Measurements from ENCODE around the gene CDA. TPM values are rescaled to one million over a fixed set of nuclear protein-coding genes. Genes with fewer than 3 reads are reported as not detected.
A peak's percentile ranks its signal among the peaks of the same experiment; 100 is the strongest.
"Not testable (repeated sequence)": the region's sequence is repeated elsewhere in the genome, so short reads cannot be mapped to it uniquely, and the experiment has no call there.

CDA gene
- total and polyA plus RNA-seq, 5 donors from 2014 or later, result 0.21 to 0.57 TPM; not detected in 3

- H3K27me3 ChIP-seq (ENCODE audit: control insufficient read depth, insufficient read depth, low read length), result peaks cover 5% of the 10 kb centered on the region
- H3K4me1 Mint-ChIP-seq, result no peaks in the 10 kb centered on the region
- no peaks in the 10 kb centered on the region for H3K36me3 ChIP-seq (ENCODE audit: control insufficient read depth, insufficient read depth, low read length)
- H3K9me3 Mint-ChIP-seq, result peaks cover 0 to 3% (median 0%) of the 10 kb centered on the region in 7 donors
- H3K9me3 ChIP-seq (ENCODE audit: control insufficient read depth in 2 of 2, low read length in 2 of 2), result no peaks in the 10 kb centered on the region
- no peaks in the 10 kb centered on the region for H3K4me1 ChIP-seq (ENCODE audit: control insufficient read depth, insufficient read depth, low read length, poor library complexity, severe bottlenecking)
- DNase-seq (no peak), ATAC-seq (ENCODE audit: low read depth in 2 of 2) (no peak)
- no peak overlapping the region for H3K27ac Mint-ChIP-seq
- H3K27me3 Mint-ChIP-seq, result no peaks in the 10 kb centered on the region
- no peaks in the 10 kb centered on the region for H3K36me3 Mint-ChIP-seq
- no peak overlapping the region for H3K4me3 ChIP-seq (ENCODE audit: low read depth, low read length)
- H3K4me3 Mint-ChIP-seq, result no peak overlapping the region
- no peak overlapping the region for H3K27ac ChIP-seq (ENCODE audit: insufficient read depth, low read length, poor library complexity, severe bottlenecking)
These were observed 12.4 kb downstream of the CDA start for GRCh38 chr1:20601129-20601825.

- H3K9me3 Mint-ChIP-seq, result peaks cover 0 to 3% (median 0%) of the 10 kb centered on the region in 7 donors
- Histone ChIP-seq H3K36me3 (ENCODE audit: control insufficient read depth, insufficient read depth, low read length) (no peaks in the 10 kb centered on the region), H3K27me3 (ENCODE audit: control insufficient read depth, insufficient read depth, low read length) (peaks cover 8% of the 10 kb centered on the region), H3K4me1 (ENCODE audit: control insufficient read depth, insufficient read depth, low read length, poor library complexity, severe bottlenecking) (no peaks in the 10 kb centered on the region), H3K9me3 (ENCODE audit: control insufficient read depth in 2 of 2, low read length in 2 of 2) (no peaks in the 10 kb centered on the region), H3K27ac (ENCODE audit: insufficient read depth, low read length, poor library complexity, severe bottlenecking) (no peak overlapping the region), H3K4me3 (ENCODE audit: low read depth, low read length) (no peak overlapping the region)
- no peaks in the 10 kb centered on the region for H3K36me3 Mint-ChIP-seq
- no peaks in the 10 kb centered on the region for H3K27me3 Mint-ChIP-seq
- ATAC-seq (ENCODE audit: low read depth in 2 of 2) (no peak), DNase-seq (no peak)
- no peak overlapping the region for H3K27ac Mint-ChIP-seq
- H3K4me1 Mint-ChIP-seq, result no peaks in the 10 kb centered on the region
- no peak overlapping the region for H3K4me3 Mint-ChIP-seq
These were observed 14.1 kb downstream of the CDA start for GRCh38 chr1:20602851-20603450.

GRCh38 chr1:20603504-20604464, 14.9 kb downstream of the CDA start:
- H3K36me3 Mint-ChIP-seq, result no peaks in the 10 kb centered on the region
- H3K4me1 Mint-ChIP-seq, result no peaks in the 10 kb centered on the region
- H3K27me3 ChIP-seq (ENCODE audit: control insufficient read depth, insufficient read depth, low read length), result peaks cover 8% of the 10 kb centered on the region
- ATAC-seq (ENCODE audit: low read depth in 2 of 2) (no peak), DNase-seq (no peak)
- no peak overlapping the region for H3K27ac Mint-ChIP-seq
- H3K27me3 Mint-ChIP-seq, result no peaks in the 10 kb centered on the region
- H3K4me3 ChIP-seq (ENCODE audit: low read depth, low read length), result no peak overlapping the region
- H3K36me3 ChIP-seq (ENCODE audit: control insufficient read depth, insufficient read depth, low read length), result no peaks in the 10 kb centered on the region
- H3K9me3 Mint-ChIP-seq, result peaks cover 0 to 3% (median 0%) of the 10 kb centered on the region in 7 donors
- H3K4me1 ChIP-seq (ENCODE audit: control insufficient read depth, insufficient read depth, low read length, poor library complexity, severe bottlenecking), result no peaks in the 10 kb centered on the region
- no peak overlapping the region for H3K4me3 Mint-ChIP-seq
- H3K27ac ChIP-seq (ENCODE audit: insufficient read depth, low read length, poor library complexity, severe bottlenecking), result no peak overlapping the region
- no peaks in the 10 kb centered on the region for H3K9me3 ChIP-seq (ENCODE audit: control insufficient read depth in 2 of 2, low read length in 2 of 2)

GRCh38 chr1:20604678-20605077, 15.8 kb downstream of the CDA start:
- Histone ChIP-seq H3K27ac (ENCODE audit: insufficient read depth, low read length, poor library complexity, severe bottlenecking) (no peak overlapping the region), H3K9me3 (ENCODE audit: control insufficient read depth in 2 of 2, low read length in 2 of 2) (no peaks in the 10 kb centered on the region), H3K4me3 (ENCODE audit: low read depth, low read length) (no peak overlapping the region), H3K4me1 (ENCODE audit: control insufficient read depth, insufficient read depth, low read length, poor library complexity, severe bottlenecking) (no peaks in the 10 kb centered on the region), H3K36me3 (ENCODE audit: control insufficient read depth, insufficient read depth, low read length) (no peaks in the 10 kb centered on the region), H3K27me3 (ENCODE audit: control insufficient read depth, insufficient read depth, low read length) (peaks cover 5% of the 10 kb centered on the region)
- Mint-ChIP-seq H3K9me3 (peaks cover 0 to 2% (median 0%) of the 10 kb centered on the region in 7 donors), H3K4me1 (no peaks in the 10 kb centered on the region), H3K36me3 (no peaks in the 10 kb centered on the region), H3K27ac (peak overlapping the region in 1 of 3 donors; percentile 21), H3K27me3 (no peaks in the 10 kb centered on the region), H3K4me3 (no peak overlapping the region)
- DNase-seq (no peak), ATAC-seq (ENCODE audit: low read depth in 2 of 2) (no peak)

GRCh38 chr1:20606801-20607570, 18.1 kb downstream of the CDA start:
- ATAC-seq (ENCODE audit: low read depth in 2 of 2); H3K36me3 Mint-ChIP-seq: not testable (repeated sequence)

GRCh38 chr1:20609541-20609940, 20.6 kb downstream of the CDA start:
- H3K4me1 Mint-ChIP-seq, result peaks cover 0 to 3% (median 0%) of the 10 kb centered on the region in 4 donors
- ATAC-seq (ENCODE audit: low read depth in 2 of 2) (no peak), DNase-seq (no peak)
- no peak overlapping the region for H3K4me3 ChIP-seq (ENCODE audit: low read depth, low read length)
- no peaks in the 10 kb centered on the region for H3K9me3 ChIP-seq (ENCODE audit: control insufficient read depth in 2 of 2, low read length in 2 of 2)
- no peak overlapping the region for H3K27ac ChIP-seq (ENCODE audit: insufficient read depth, low read length, poor library complexity, severe bottlenecking)
- H3K27me3 ChIP-seq (ENCODE audit: control insufficient read depth, insufficient read depth, low read length), result peaks cover 4% of the 10 kb centered on the region
- no peaks in the 10 kb centered on the region for H3K36me3 ChIP-seq (ENCODE audit: control insufficient read depth, insufficient read depth, low read length)
- no peaks in the 10 kb centered on the region for H3K36me3 Mint-ChIP-seq
- H3K27me3 Mint-ChIP-seq, result peaks cover 12% of the 10 kb centered on the region
- H3K4me3 Mint-ChIP-seq, result no peak overlapping the region
- peak overlapping the region in 1 of 3 donors; percentile 21 for H3K27ac Mint-ChIP-seq
- H3K9me3 Mint-ChIP-seq, result peaks cover 0 to 5% (median 0%) of the 10 kb centered on the region in 7 donors
- H3K4me1 ChIP-seq (ENCODE audit: control insufficient read depth, insufficient read depth, low read length, poor library complexity, severe bottlenecking), result no peaks in the 10 kb centered on the region

More at GRCh38 chr1:20606801-20607570, 18.1 kb downstream of the CDA start:
- not testable (repeated sequence) for H3K4me1 Mint-ChIP-seq; H3K27ac ChIP-seq (ENCODE audit: insufficient read depth, low read length, poor library complexity, severe bottlenecking); H3K9me3 Mint-ChIP-seq; DNase-seq; H3K9me3 ChIP-seq (ENCODE audit: control insufficient read depth in 2 of 2, low read length in 2 of 2); H3K27me3 Mint-ChIP-seq; H3K27me3 ChIP-seq (ENCODE audit: control insufficient read depth, insufficient read depth, low read length); H3K4me3 Mint-ChIP-seq; H3K4me1 ChIP-seq (ENCODE audit: control insufficient read depth, insufficient read depth, low read length, poor library complexity, severe bottlenecking); H3K36me3 ChIP-seq (ENCODE audit: control insufficient read depth, insufficient read depth, low read length); H3K4me3 ChIP-seq (ENCODE audit: low read depth, low read length); H3K27ac Mint-ChIP-seq

- Histone ChIP-seq H3K9me3 (ENCODE audit: control insufficient read depth in 2 of 2, low read length in 2 of 2) (no peaks in the 10 kb centered on the region), H3K27ac (ENCODE audit: insufficient read depth, low read length, poor library complexity, severe bottlenecking) (no peak overlapping the region), H3K4me3 (ENCODE audit: low read depth, low read length) (no peak overlapping the region), H3K4me1 (ENCODE audit: control insufficient read depth, insufficient read depth, low read length, poor library complexity, severe bottlenecking) (no peaks in the 10 kb centered on the region), H3K36me3 (ENCODE audit: control insufficient read depth, insufficient read depth, low read length) (no peaks in the 10 kb centered on the region), H3K27me3 (ENCODE audit: control insufficient read depth, insufficient read depth, low read length) (peaks cover 4% of the 10 kb centered on the region)
- Mint-ChIP-seq H3K36me3 (no peaks in the 10 kb centered on the region), H3K4me3 (no peak overlapping the region), H3K9me3 (peaks cover 0 to 5% (median 0%) of the 10 kb centered on the region in 7 donors), H3K27me3 (peaks cover 12% of the 10 kb centered on the region), H3K27ac (no peak overlapping the region), H3K4me1 (peaks cover 0 to 6% (median 0%) of the 10 kb centered on the region in 4 donors)
- no peak for DNase-seq
- no peak for ATAC-seq (ENCODE audit: low read depth in 2 of 2)
These were observed 22.1 kb downstream of the CDA start for GRCh38 chr1:20610970-20611369.

Measured in CD4-positive, CD25-positive, alpha-beta regulatory T cell (primary cell).